ENCODE measurements around the gene GSKIP. TPM values are rescaled to one million over a fixed set of nuclear protein-coding genes. Genes with fewer than 3 reads are reported as not detected.

The GSKIP gene
- total RNA-seq, 4 donors from 2014 or later: 30.3 to 65.1 (median 49.7) TPM

DNA sequence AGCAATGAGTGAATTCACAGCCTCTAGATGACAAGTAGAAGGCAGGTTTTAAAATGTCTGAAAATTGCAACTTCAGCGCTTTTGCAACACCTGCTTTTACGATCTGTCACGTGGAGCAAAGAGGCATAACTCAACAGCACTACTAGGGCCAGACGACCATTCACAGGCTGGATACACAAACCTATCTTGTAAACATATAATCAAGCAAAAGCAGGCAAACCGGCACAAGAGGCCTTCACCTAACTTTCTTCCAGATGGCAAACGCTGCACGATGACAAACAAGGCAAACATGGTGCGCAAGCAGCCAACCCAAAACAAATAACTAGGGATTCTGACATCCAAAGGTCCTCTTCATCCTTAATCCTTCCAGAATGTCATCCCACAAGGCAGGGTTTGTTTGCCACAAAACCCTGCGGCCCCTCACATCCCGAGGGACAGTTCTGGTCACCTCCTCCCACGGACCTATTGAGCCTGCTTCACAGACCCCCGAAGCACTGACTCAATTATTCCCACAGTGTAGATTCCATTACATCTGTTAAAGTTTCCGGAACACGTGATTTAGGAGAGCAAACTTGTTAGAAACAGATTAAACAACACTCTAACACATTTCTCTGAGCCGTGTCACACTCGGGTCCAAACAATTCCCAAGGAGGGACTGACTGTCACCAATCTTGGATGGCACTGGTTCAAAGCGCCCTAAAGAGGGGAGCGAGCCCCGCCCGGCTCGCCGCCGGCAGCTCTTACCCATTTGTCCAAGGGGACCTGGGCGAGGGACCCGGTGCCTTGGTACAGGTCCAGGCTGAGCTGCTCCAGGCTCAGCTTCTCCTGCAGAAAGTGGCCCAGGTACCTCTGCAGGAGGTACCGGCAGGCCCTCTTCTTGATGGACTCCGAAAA, 1.0 kb upstream of the GSKIP start:
- 0 to 1% methylated on average over 13 to 25 of the region's 27 CpGs for WGBS, 2 donors
- DNase-seq: no peak
- H3K27ac ChIP-seq: peak overlapping the region; percentile 94 to 99 (median 96)
- no peaks in the 10 kb centered on the region for H3K36me3 ChIP-seq
- intact Hi-C loops (cut with DNase I): no loop called here
- H3K9me3 ChIP-seq: no peaks in the 10 kb centered on the region
- H3K27me3 ChIP-seq: no peaks in the 10 kb centered on the region
- H3K4me1 ChIP-seq: peaks cover 14 to 53% (median 25%) of the 10 kb centered on the region in 3 donors
- TF ChIP-seq POLR2A (IDR thresholded peaks at IDR 0.05): no peak
- TF ChIP-seq, protein P1, sequence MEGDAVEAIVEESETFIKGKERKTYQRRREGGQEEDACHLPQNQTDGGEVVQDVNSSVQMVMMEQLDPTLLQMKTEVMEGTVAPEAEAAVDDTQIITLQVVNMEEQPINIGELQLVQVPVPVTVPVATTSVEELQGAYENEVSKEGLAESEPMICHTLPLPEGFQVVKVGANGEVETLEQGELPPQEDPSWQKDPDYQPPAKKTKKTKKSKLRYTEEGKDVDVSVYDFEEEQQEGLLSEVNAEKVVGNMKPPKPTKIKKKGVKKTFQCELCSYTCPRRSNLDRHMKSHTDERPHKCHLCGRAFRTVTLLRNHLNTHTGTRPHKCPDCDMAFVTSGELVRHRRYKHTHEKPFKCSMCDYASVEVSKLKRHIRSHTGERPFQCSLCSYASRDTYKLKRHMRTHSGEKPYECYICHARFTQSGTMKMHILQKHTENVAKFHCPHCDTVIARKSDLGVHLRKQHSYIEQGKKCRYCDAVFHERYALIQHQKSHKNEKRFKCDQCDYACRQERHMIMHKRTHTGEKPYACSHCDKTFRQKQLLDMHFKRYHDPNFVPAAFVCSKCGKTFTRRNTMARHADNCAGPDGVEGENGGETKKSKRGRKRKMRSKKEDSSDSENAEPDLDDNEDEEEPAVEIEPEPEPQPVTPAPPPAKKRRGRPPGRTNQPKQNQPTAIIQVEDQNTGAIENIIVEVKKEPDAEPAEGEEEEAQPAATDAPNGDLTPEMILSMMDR (IDR thresholded peaks at IDR 0.05): no peak
- peak overlapping the region; percentile 72 to 100 (median 92) for H3K4me3 ChIP-seq

DNA sequence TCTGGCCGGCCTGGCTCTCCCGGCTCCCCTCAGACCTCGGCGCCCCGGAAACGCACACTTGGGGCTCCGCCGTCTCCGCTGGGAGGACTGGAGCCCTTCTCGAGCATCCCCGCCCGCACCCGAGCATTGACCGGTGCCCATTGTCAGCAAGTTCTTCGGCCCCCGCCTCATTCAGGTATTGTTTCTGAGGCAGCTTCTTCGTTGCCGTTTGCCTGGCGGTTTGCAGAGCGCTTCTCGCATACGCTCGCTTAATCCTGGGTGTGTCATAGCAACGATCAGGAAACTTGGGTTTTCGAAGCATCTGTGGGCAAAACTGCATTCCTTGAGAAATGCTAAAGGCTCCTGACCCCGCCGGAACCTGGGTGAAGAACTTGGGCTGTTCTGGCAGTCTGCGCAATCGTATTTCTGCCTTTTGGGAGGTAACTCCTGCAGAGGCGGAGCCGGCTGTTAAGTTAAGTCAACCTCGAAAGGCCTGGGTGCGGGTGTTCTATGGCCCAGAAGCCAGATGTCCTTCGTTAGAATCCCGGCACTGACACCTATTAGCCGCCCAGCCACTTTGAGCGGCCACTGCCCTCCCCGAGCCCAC, 518 bp downstream of the GSKIP start:
- H3K27ac ChIP-seq: peak overlapping the region; percentile 94 to 99 (median 96)
- H3K4me1 ChIP-seq: peaks cover 14 to 53% (median 25%) of the 10 kb centered on the region in 3 donors
- 0 to 12% methylated on average over 3 to 6 of the region's 38 CpGs for WGBS, 2 donors
- H3K27me3 ChIP-seq: no peaks in the 10 kb centered on the region
- H3K4me3 ChIP-seq: peak overlapping the region; percentile 72 to 100 (median 92)
- no peak for DNase-seq
- no peaks in the 10 kb centered on the region for H3K36me3 ChIP-seq
- no peaks in the 10 kb centered on the region for H3K9me3 ChIP-seq
- intact Hi-C loops (cut with DNase I): no loop called here
- TF ChIP-seq, protein P1 (IDR thresholded peaks at IDR 0.05): no peak
- no peak for TF ChIP-seq POLR2A (IDR thresholded peaks at IDR 0.05)

DNA sequence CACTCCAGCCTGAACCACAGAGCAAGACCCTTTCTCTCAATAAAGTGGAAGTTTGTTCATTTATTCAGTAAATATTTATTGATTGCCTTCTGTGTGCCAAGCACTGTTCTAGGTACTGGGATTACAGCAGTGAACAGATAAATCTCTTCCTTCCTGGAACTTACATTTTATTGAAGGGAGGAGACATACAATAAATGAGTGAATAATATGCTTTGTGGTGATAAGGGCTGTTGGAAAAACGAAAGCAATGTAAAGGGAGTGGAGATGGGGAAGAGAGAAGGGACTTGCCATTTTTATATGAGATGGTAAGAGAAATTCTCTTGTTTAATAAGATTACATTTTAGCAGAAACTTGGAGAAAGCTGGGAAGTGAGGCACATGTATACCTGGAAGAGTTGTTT, 1.6 kb downstream of the GSKIP start:
- H3K4me1 ChIP-seq: peaks cover 14 to 44% (median 25%) of the 10 kb centered on the region in 3 donors
- DNase-seq: no peak
- H3K36me3 ChIP-seq: no peaks in the 10 kb centered on the region
- no peaks in the 10 kb centered on the region for H3K27me3 ChIP-seq
- 48% methylated on average over 1 of the region's 1 CpG for WGBS, 2 donors
- intact Hi-C loops (cut with DNase I): no loop called here
- peak overlapping the region in 2 of 4 donors; percentile 72 to 95 for H3K4me3 ChIP-seq
- H3K27ac ChIP-seq: peak overlapping the region in 1 of 4 donors; percentile 95
- no peaks in the 10 kb centered on the region for H3K9me3 ChIP-seq
- TF ChIP-seq, protein P1 (IDR thresholded peaks at IDR 0.05): no peak
- no peak for TF ChIP-seq POLR2A (IDR thresholded peaks at IDR 0.05)

DNA sequence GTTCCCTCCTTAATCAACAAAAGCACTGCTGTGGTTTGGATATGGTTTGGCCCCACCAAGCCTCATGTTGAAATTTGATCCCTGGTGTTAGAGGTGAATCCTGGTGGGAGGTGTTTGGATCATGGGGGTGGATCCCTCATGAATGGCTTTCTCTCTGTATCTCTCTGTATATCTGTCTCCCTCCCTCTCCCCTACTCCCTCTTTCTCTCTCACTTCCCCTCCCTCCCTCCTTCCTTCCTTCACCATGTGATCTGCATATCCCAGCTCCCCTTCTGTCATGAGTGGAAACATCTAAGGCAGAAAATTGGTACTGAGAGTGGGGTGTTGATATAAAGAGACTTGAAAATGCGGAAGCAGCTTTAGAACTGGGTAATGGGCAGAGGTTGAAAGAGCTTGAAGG, 5.2 kb downstream of the GSKIP start:
- Histone ChIP-seq H3K9me3 (no peaks in the 10 kb centered on the region), H3K36me3 (no peaks in the 10 kb centered on the region), H3K4me1 (peaks cover 9 to 22% (median 11%) of the 10 kb centered on the region in 3 donors), H3K4me3 (no peak overlapping the region), H3K27ac (no peak overlapping the region), H3K27me3 (no peaks in the 10 kb centered on the region)
- no peak for DNase-seq
- WGBS, 2 donors: 86 to 100% methylated on average over 1 of the region's 1 CpG
- intact Hi-C loops (cut with DNase I): no loop called here
- TF ChIP-seq POLR2A (IDR thresholded peaks at IDR 0.05): no peak
- TF ChIP-seq, protein P1 (IDR thresholded peaks at IDR 0.05): no peak

DNA sequence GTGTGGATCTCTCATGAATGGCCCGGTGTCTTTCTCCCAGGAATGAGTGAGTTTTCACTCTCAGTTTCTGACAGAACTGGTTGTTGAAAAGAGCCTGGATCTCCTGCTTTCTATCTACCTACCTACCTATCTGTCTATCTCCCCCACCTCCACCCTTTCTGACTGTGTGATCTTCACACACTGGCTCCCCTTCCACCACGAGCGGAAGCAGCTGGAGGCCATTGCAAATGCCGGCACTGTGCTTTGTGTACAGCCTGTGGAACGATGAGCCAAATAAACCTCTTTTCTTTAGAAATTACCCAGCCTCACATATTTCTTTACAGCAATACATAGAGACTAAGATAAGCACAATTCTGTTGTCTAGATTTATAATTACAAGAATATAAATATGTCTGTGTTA, 7.2 kb downstream of the GSKIP start:
- no peak overlapping the region for H3K4me3 ChIP-seq
- H3K4me1 ChIP-seq: peaks cover 0 to 3% (median 0%) of the 10 kb centered on the region in 3 donors
- intact Hi-C loops (cut with DNase I): no loop called here
- 83 to 84% methylated on average over 5 of the region's 5 CpGs for WGBS, 2 donors
- TF ChIP-seq, protein P1 (IDR thresholded peaks at IDR 0.05): no peak
- TF ChIP-seq POLR2A (IDR thresholded peaks at IDR 0.05): no peak
- no peaks in the 10 kb centered on the region for H3K36me3 ChIP-seq
- H3K27me3 ChIP-seq: no peaks in the 10 kb centered on the region
- H3K27ac ChIP-seq: no peak overlapping the region
- no peak for DNase-seq
- no peaks in the 10 kb centered on the region for H3K9me3 ChIP-seq

Data from esophagus squamous epithelium (tissue), 5 donors.